Measurements from ENCODE around the gene LRP10.
"Not testable (repeated sequence)": the region's sequence is repeated elsewhere in the genome, so short reads cannot be mapped to it uniquely, and the experiment has no call there.

The LRP10 gene

GRCh38 chr14:22871224-22872032 lies at the start of gene LRP10:
LRP10 (plus strand) TSS chr14:22871740; CDS start chr14:22872304, 564 bp downstream.
- DNase-seq (ENCODE audit: extremely low spot score) = peak; percentile 84
- POLR2A ChIA-PET = interaction anchor here (0.6 to 4.3 kb wide), 13 partner anchors 10 to 188 kb away, joined by 3 to 37 read pairs (median 4); partner anchors contain the start of genes HAUS4 and OXA1L
- CTCF ChIA-PET = interaction anchor here (0.6 to 3.6 kb wide), 8 partner anchors 10 to 77 kb away, joined by 3 to 30 read pairs (median 8); partner anchors contain the start of gene REM2
- 0 out of 2 replicates have a peak, but pooled peaks have one; percentile 22 for TF ChIP-seq SP1 (IDR thresholded peaks at IDR 0.05)
- peak; percentile 98 for TF ChIP-seq PKNOX1 (IDR thresholded peaks at IDR 0.05)
- TF ChIP-seq FOXM1 (IDR thresholded peaks at IDR 0.05; ENCODE audit: borderline replicate concordance) = no peak
- no peak for TF ChIP-seq ARNT (IDR thresholded peaks at IDR 0.05)
- TF ChIP-seq ZNF384 (IDR thresholded peaks at IDR 0.05) = no peak
- no peak for TF ChIP-seq CTBP1 (IDR thresholded peaks at IDR 0.05; ENCODE audit: borderline replicate concordance)

GRCh38 chr14:22822016-22822570 lies 49.4 kb upstream of the LRP10 start:
- no peak for TF ChIP-seq L3MBTL2 (conservative IDR thresholded peaks at IDR 0.05)
- TF ChIP-seq BHLHE40 (IDR thresholded peaks at IDR 0.05; ENCODE audit: borderline replicate concordance) = no peak
- no peak for TF ChIP-seq SP1 (IDR thresholded peaks at IDR 0.05)
- TF ChIP-seq ELF4 (IDR thresholded peaks at IDR 0.05) = no peak
- TF ChIP-seq LEF1 (IDR thresholded peaks at IDR 0.05; ENCODE audit: borderline replicate concordance) = no peak
- no peak for TF ChIP-seq FOXM1 (IDR thresholded peaks at IDR 0.05; ENCODE audit: borderline replicate concordance)
- TF ChIP-seq ZNF384 (IDR thresholded peaks at IDR 0.05) = no peak
- TF ChIP-seq SUZ12 (IDR thresholded peaks at IDR 0.05) = no peak
- no peak for TF ChIP-seq FOXA1 (IDR thresholded peaks at IDR 0.05)
- TF ChIP-seq ARNT (IDR thresholded peaks at IDR 0.05) = no peak
- no peak for TF ChIP-seq PKNOX1 (IDR thresholded peaks at IDR 0.05)
- TF ChIP-seq FOXK2 (IDR thresholded peaks at IDR 0.05) = no peak
- no peak for TF ChIP-seq HDGF (IDR thresholded peaks at IDR 0.05; ENCODE audit: borderline replicate concordance)
- no peak for TF ChIP-seq TARDBP (IDR thresholded peaks at IDR 0.05)
- TF ChIP-seq CTBP1 (IDR thresholded peaks at IDR 0.05; ENCODE audit: borderline replicate concordance) = no peak
- no peak for TF ChIP-seq NFRKB (IDR thresholded peaks at IDR 0.05)
- no peak for DNase-seq (ENCODE audit: extremely low spot score)
- ChIA-PET CTCF (interaction anchor here (0.6 to 3.3 kb wide), 12 partner anchors 8 to 1296 kb away, joined by 3 to 62 read pairs (median 3); partner anchors contain the start of genes HAUS4 and SALL2), POLR2A (interaction anchor here (1.1 to 1.8 kb wide), 8 partner anchors 8 to 262 kb away, joined by 3 to 10 read pairs (median 6); partner anchors contain the start of genes LRP10, MRPL52 and OXA1L)

- POLR2A ChIA-PET = interaction anchor here (0.7 to 1.8 kb wide), 13 partner anchors 13 to 263 kb away, joined by 3 to 13 read pairs (median 5); partner anchors contain the start of genes LRP10 and OXA1L
- peak; percentile 79 for DNase-seq (ENCODE audit: extremely low spot score)
- TF ChIP-seq ARNT (IDR thresholded peaks at IDR 0.05) (no peak), BHLHE40 (IDR thresholded peaks at IDR 0.05; ENCODE audit: borderline replicate concordance) (no peak), CTBP1 (IDR thresholded peaks at IDR 0.05; ENCODE audit: borderline replicate concordance) (no peak), LEF1 (IDR thresholded peaks at IDR 0.05; ENCODE audit: borderline replicate concordance) (no peak), FOXK2 (IDR thresholded peaks at IDR 0.05) (no peak), HDGF (IDR thresholded peaks at IDR 0.05; ENCODE audit: borderline replicate concordance) (no peak), L3MBTL2 (conservative IDR thresholded peaks at IDR 0.05) (no peak), ELF4 (IDR thresholded peaks at IDR 0.05) (no peak), FOXM1 (IDR thresholded peaks at IDR 0.05; ENCODE audit: borderline replicate concordance) (no peak), SUZ12 (IDR thresholded peaks at IDR 0.05) (no peak), SP1 (IDR thresholded peaks at IDR 0.05) (no peak), NFRKB (IDR thresholded peaks at IDR 0.05) (no peak), ZNF384 (IDR thresholded peaks at IDR 0.05) (no peak), FOXA1 (IDR thresholded peaks at IDR 0.05) (no peak)
- CTCF ChIA-PET = interaction anchor here (0.6 to 3.3 kb wide), 16 partner anchors 8 to 1297 kb away, joined by 3 to 62 read pairs (median 3); partner anchors contain the start of genes HAUS4 and SALL2
These were observed 48.9 kb upstream of the LRP10 start for GRCh38 chr14:22822571-22823098.

- DNase-seq (ENCODE audit: extremely low spot score) = no peak
- POLR2A ChIA-PET = no interaction called here
- CTCF ChIA-PET = interaction anchor here (0.7 to 3.3 kb wide), 4 partner anchors 27 to 268 kb away, joined by 3 to 62 read pairs (median 8); no protein-coding TSS in a partner anchor
- no peak for TF ChIP-seq SUZ12 (IDR thresholded peaks at IDR 0.05)
- TF ChIP-seq FOXM1 (IDR thresholded peaks at IDR 0.05; ENCODE audit: borderline replicate concordance) = no peak
- no peak for TF ChIP-seq LEF1 (IDR thresholded peaks at IDR 0.05; ENCODE audit: borderline replicate concordance)
- TF ChIP-seq BHLHE40 (IDR thresholded peaks at IDR 0.05; ENCODE audit: borderline replicate concordance) = no peak
- no peak for TF ChIP-seq ELF4 (IDR thresholded peaks at IDR 0.05)
- TF ChIP-seq TARDBP (IDR thresholded peaks at IDR 0.05) = no peak
- TF ChIP-seq FOXA1 (IDR thresholded peaks at IDR 0.05) = no peak
- TF ChIP-seq HDGF (IDR thresholded peaks at IDR 0.05; ENCODE audit: borderline replicate concordance) = no peak
- no peak for TF ChIP-seq CTBP1 (IDR thresholded peaks at IDR 0.05; ENCODE audit: borderline replicate concordance)
- no peak for TF ChIP-seq FOXK2 (IDR thresholded peaks at IDR 0.05)
- no peak for TF ChIP-seq L3MBTL2 (conservative IDR thresholded peaks at IDR 0.05)
- TF ChIP-seq NFRKB (IDR thresholded peaks at IDR 0.05) = no peak
- no peak for TF ChIP-seq SP1 (IDR thresholded peaks at IDR 0.05)
- no peak for TF ChIP-seq PKNOX1 (IDR thresholded peaks at IDR 0.05)
- TF ChIP-seq ZNF384 (IDR thresholded peaks at IDR 0.05) = no peak
- no peak for TF ChIP-seq ARNT (IDR thresholded peaks at IDR 0.05)
These were observed 46.7 kb upstream of the LRP10 start for GRCh38 chr14:22824711-22825359.

- CTCF ChIA-PET; DNase-seq (ENCODE audit: extremely low spot score): not testable (repeated sequence)
- POLR2A ChIA-PET = interaction anchor here (0.8 to 1.1 kb wide), 3 partner anchors 20 to 57 kb away, joined by 3 read pairs; no protein-coding TSS in a partner anchor
These were observed 42.4 kb upstream of the LRP10 start for GRCh38 chr14:22829076-22829660.

All from HEK293T (cell line).